SH-SY5Y (cell line): ENCODE results near the gene EMD.

Source experiments
- GATA2 ChIP-seq: IDR thresholded peaks from 2 replicates; pipeline ENCODE4 v1.6.1; 2011; ENCODE audit warnings: mild to moderate bottlenecking, low read depth, low read length
- GATA3 ChIP-seq: IDR thresholded peaks from 2 replicates; pipeline ENCODE4 v1.6.1; 2011; ENCODE audit warnings: low read depth, mild to moderate bottlenecking, low read length, moderate library complexity

DNA sequence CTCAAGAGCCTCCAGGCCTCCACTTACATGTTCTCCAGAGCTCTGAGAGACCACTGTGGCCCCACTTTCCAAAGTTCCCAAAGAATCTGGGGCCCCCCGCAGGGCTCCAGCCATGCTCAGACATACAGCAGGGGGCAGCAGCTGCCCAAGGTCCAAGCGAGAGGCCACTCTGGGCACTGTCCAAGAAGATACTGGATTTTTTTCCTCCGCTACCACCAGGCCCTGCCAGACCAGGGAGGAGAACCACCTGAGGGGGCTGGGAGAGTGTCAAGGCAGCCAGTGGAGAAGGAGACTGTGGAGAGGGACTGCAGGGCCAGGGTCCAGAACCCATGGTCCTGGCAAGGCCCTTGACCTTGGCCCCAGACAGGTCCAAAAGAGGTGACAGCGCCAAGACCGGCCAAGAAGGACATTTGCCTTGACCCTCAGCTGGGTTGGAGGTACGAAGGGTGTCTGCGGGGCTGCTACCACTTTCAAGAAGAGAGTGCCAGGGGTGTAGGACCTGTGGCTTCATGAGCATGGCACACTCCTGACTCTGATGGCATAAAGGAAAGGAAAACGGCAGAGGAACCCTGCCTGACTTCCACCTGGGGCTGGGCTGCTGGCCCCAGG lies 5.3 kb downstream of the EMD start:
- no peak for TF ChIP-seq GATA3
- TF ChIP-seq GATA2: no peak
